ENCODE data around the gene HIF1AN.
A peak's percentile ranks its signal among the peaks of the same experiment; 100 is the strongest.
"Not testable (repeated sequence)": the region's sequence is repeated elsewhere in the genome, so short reads cannot be mapped to it uniquely, and the experiment has no call there.

The HIF1AN gene

GRCh38 chr10:100567826-100568225 is 32.1 kb downstream of the HIF1AN start:
- DNase-seq = no peak

GRCh38 chr10:100568912-100569311 is 33.2 kb downstream of the HIF1AN start:
- no peak for DNase-seq

GRCh38 chr10:100569687-100570481 is 34.1 kb downstream of the HIF1AN start:
- no peak for DNase-seq

GRCh38 chr10:100570506-100570905 is 34.8 kb downstream of the HIF1AN start:
- no peak for DNase-seq

- DNase-seq = peak in 1 of 2 experiments; percentile 13
Observed at GRCh38 chr10:100571084-100571856, 35.5 kb downstream of the HIF1AN start.

- DNase-seq = not testable (repeated sequence)
Observed at GRCh38 chr10:100575146-100575545, 39.4 kb downstream of the HIF1AN start.

GRCh38 chr10:100575585-100576281 is 40.0 kb downstream of the HIF1AN start:
- DNase-seq = no peak

GRCh38 chr10:100576282-100576635 is 40.5 kb downstream of the HIF1AN start:
- no peak for DNase-seq

GRCh38 chr10:100579261-100580090 is 43.7 kb downstream of the HIF1AN start:
- DNase-seq = no peak

- no peak for DNase-seq
Observed at GRCh38 chr10:100586959-100587358, 51.2 kb downstream of the HIF1AN start.

GRCh38 chr10:100598166-100598565 is 62.4 kb downstream of the HIF1AN start:
- no peak for DNase-seq

GRCh38 chr10:100600218-100600617 is 64.5 kb downstream of the HIF1AN start:
- DNase-seq = no peak

- no peak for DNase-seq
Observed at GRCh38 chr10:100607439-100607838, 71.7 kb downstream of the HIF1AN start.

Measured in NCI-H526 (cell line).